WTC11 (cell line): ENCODE data around the gene SLC29A3. TPM values are rescaled to one million over a fixed set of nuclear protein-coding genes. Genes with fewer than 3 reads are reported as not detected.

Experiments
- ATAC-seq: fragments of 200-7000 bp; cut with Tn5 transposase; 2 replicates; pipeline ENCODE4 v1.10.0; 2021; ENCODE audit warnings: mild to moderate bottlenecking, moderate library complexity
- CTCF ChIA-PET: fragments of 300-600 bp; sonication (Branson Sonifier 250); formaldehyde crosslinking; loops from one replicate; lab custom pipeline; 2021; ENCODE audit warnings: antibody characterized with exemption; lab: Charles Lee
- POLR2A ChIA-PET: fragments of 350-600 bp; sonication (Branson Sonifier 250); formaldehyde crosslinking; loops from one replicate; lab custom pipeline; 2021; ENCODE audit warnings: antibody characterized with exemption; lab: Charles Lee
- DNase-seq: peaks from one replicate; pipeline ENCODE4 v3.0.0; 2021; ENCODE audit warnings: low spot score
- H3K27ac Mint-ChIP-seq: 2 replicates; pipeline ENCODE4 v1.8.0; 2021; ENCODE audit warnings: mixed read lengths
- H3K27me3 Mint-ChIP-seq: 2 replicates; pipeline ENCODE4 v1.8.0; 2021; ENCODE audit warnings: low read depth, mild to moderate bottlenecking, moderate library complexity, mixed read lengths
- H3K36me3 Mint-ChIP-seq: 2 replicates; pipeline ENCODE4 v1.8.0; 2021; ENCODE audit warnings: mixed read lengths
- H3K4me1 Mint-ChIP-seq: 2 replicates; pipeline ENCODE4 v1.8.0; 2022; ENCODE audit warnings: mixed read lengths
- H3K4me3 Mint-ChIP-seq: 2 replicates; pipeline ENCODE4 v1.8.0; 2021; ENCODE audit warnings: mild to moderate bottlenecking, moderate library complexity, mixed read lengths
- H3K9me3 Mint-ChIP-seq: 2 replicates; pipeline ENCODE4 v1.8.0; 2021; ENCODE audit warnings: mixed read lengths
- CBFB ChIP-seq: sonication (generic); formaldehyde crosslinking; IDR thresholded peaks from 2 replicates; pipeline ENCODE4 v1.8.1; 2022; ENCODE audit warnings: mild to moderate bottlenecking, low read depth, missing genetic modification reagents
- CREM ChIP-seq: sonication (generic); formaldehyde crosslinking; IDR thresholded peaks from 2 replicates; pipeline ENCODE4 v1.8.1; 2022; ENCODE audit warnings: mild to moderate bottlenecking, missing genetic modification reagents, moderate library complexity
- CTCF ChIP-seq: fragments of 200-600 bp; IDR thresholded peaks from 2 replicates; pipeline ENCODE4 v1.8.0; 2022; ENCODE audit warnings: antibody characterized with exemption
- ELF4 ChIP-seq: sonication (generic); formaldehyde crosslinking; IDR thresholded peaks from 2 replicates; pipeline ENCODE4 v1.8.1; 2022; ENCODE audit warnings: low read depth, mild to moderate bottlenecking, moderate library complexity, missing genetic modification reagents
- ESRRA ChIP-seq: sonication (generic); formaldehyde crosslinking; IDR thresholded peaks from 2 replicates; pipeline ENCODE4 v1.8.1; 2022; ENCODE audit warnings: mild to moderate bottlenecking, missing genetic modification reagents, borderline replicate concordance
- HMGA2 ChIP-seq: fragments of 250-450 bp; sonication (Bioruptor Pico); IDR thresholded peaks from 2 replicates; pipeline ENCODE4 v1.4.0; 2021; ENCODE audit warnings: mild to moderate bottlenecking, moderate library complexity
- HMGXB4 ChIP-seq: sonication (generic); formaldehyde crosslinking; IDR thresholded peaks from 2 replicates; pipeline ENCODE4 v1.8.1; 2023; ENCODE audit warnings: mild to moderate bottlenecking, moderate library complexity, missing genetic modification reagents
- KAT7 ChIP-seq: sonication (generic); formaldehyde crosslinking; IDR thresholded peaks from 2 replicates; pipeline ENCODE4 v1.8.1; 2023; ENCODE audit warnings: missing genetic modification reagents, mild to moderate bottlenecking, borderline replicate concordance
- NFATC4 ChIP-seq: fragments of 250-450 bp; sonication (Bioruptor Pico); IDR thresholded peaks from 2 replicates; pipeline ENCODE4 v1.9.0; 2021; ENCODE audit warnings: mild to moderate bottlenecking
- NFYB ChIP-seq: sonication (generic); formaldehyde crosslinking; conservative IDR thresholded peaks from 2 replicates; pipeline ENCODE4 v1.8.0; 2022; ENCODE audit warnings: low read depth, missing genetic modification reagents
- ZNF121 ChIP-seq: sonication (generic); formaldehyde crosslinking; IDR thresholded peaks from 2 replicates; pipeline ENCODE4 v1.8.0; 2023; ENCODE audit warnings: missing genetic modification reagents
- ZNF416 ChIP-seq: fragments of 250-450 bp; sonication (Bioruptor Pico); IDR thresholded peaks from 2 replicates; pipeline ENCODE4 v1.9.0; 2021; ENCODE audit warnings: mild to moderate bottlenecking, inconsistent platforms
- ZNF423 ChIP-seq: fragments of 250-450 bp; sonication (Bioruptor Pico); IDR thresholded peaks from 2 replicates; pipeline ENCODE4 v2.1.2; 2022; ENCODE audit warnings: mild to moderate bottlenecking, moderate library complexity
- ZNF512 ChIP-seq: sonication (generic); formaldehyde crosslinking; IDR thresholded peaks from 2 replicates; pipeline ENCODE4 v1.8.1; 2022; ENCODE audit warnings: missing genetic modification reagents, borderline replicate concordance
- total RNA-seq: library from RNA; stranded (reverse); gene quantifications from 3 replicates; pipeline ENCODE4 v1.2.3, GENCODE V29; 2021
- TF ChIP-seq, protein P1 (sequence below): fragments of 250-450 bp; sonication (Bioruptor Pico); IDR thresholded peaks from 2 replicates; pipeline ENCODE4 v1.9.0; 2021; ENCODE audit warnings: mild to moderate bottlenecking
- TF ChIP-seq, protein P2 (sequence below): sonication (generic); formaldehyde crosslinking; IDR thresholded peaks from 2 replicates; pipeline ENCODE4 v1.8.0; 2022; ENCODE audit warnings: mild to moderate bottlenecking, missing genetic modification reagents
- TF ChIP-seq, protein P3 (sequence below): fragments of 250-450 bp; sonication (Bioruptor Pico); IDR thresholded peaks from 2 replicates; pipeline ENCODE4 v1.9.0; 2021; ENCODE audit warnings: mild to moderate bottlenecking, borderline replicate concordance

SLC29A3 gene
- total RNA-seq, 1 experiment from 2014 or later = 9.2 TPM

GRCh38 chr10:71307469-71308085 is 11.5 kb upstream of the SLC29A3 start:
- H3K4me3 Mint-ChIP-seq = no peak overlapping the region
- H3K27me3 Mint-ChIP-seq = no peaks in the 10 kb centered on the region; the same call in none of the 2 replicates
- ChIA-PET POLR2A (interaction anchor here (0.6 kb wide), 1 partner anchor 489 kb away, joined by 3 read pairs; no protein-coding TSS in a partner anchor), CTCF (interaction anchor here (1.1 to 2.4 kb wide), 3 partner anchors 10 to 405 kb away, joined by 3 to 10 read pairs (median 4); no protein-coding TSS in a partner anchor)
- H3K36me3 Mint-ChIP-seq = no peaks in the 10 kb centered on the region
- DNase-seq = no peak
- H3K4me1 Mint-ChIP-seq = peaks cover 5% of the 10 kb centered on the region
- TF ChIP-seq, protein P1, sequence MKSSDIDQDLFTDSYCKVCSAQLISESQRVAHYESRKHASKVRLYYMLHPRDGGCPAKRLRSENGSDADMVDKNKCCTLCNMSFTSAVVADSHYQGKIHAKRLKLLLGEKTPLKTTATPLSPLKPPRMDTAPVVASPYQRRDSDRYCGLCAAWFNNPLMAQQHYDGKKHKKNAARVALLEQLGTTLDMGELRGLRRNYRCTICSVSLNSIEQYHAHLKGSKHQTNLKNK (CRISPR knock-in tag) = no peak
- TF ChIP-seq, protein P2, sequence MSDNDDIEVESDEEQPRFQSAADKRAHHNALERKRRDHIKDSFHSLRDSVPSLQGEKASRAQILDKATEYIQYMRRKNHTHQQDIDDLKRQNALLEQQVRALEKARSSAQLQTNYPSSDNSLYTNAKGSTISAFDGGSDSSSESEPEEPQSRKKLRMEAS = no peak
- no peak for TF ChIP-seq ZNF512
- no peak for TF ChIP-seq HMGA2 (CRISPR knock-in tag)
- TF ChIP-seq HMGXB4 = no peak
- TF ChIP-seq NFATC4 (CRISPR knock-in tag) = no peak
- TF ChIP-seq CBFB = no peak
- no peak overlapping the region for H3K27ac Mint-ChIP-seq
- H3K9me3 Mint-ChIP-seq = no peaks in the 10 kb centered on the region
- no peak for ATAC-seq

DNA sequence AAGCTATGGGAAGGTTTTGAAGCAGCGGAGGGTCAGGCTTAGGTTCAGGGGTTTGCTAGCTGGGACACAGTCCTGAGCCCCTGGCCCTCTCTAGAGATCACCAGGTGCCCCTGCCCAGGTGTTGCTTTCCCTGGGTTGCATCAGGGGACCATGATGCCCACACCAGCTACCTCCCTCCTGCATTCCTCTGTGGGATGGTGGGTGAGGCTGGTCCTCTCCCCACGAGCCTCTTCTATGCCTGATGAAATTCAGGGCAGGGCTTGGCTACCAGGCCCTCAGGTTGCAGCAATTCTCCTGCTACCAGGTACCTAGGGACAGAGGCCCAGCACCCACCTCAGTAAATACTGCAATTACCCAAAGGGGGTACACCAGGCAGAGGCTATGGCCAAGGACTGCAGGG is 10.8 kb upstream of the SLC29A3 start:
- H3K9me3 Mint-ChIP-seq = no peaks in the 10 kb centered on the region
- no peak overlapping the region for H3K27ac Mint-ChIP-seq
- no peaks in the 10 kb centered on the region for H3K36me3 Mint-ChIP-seq
- no peak for DNase-seq
- H3K4me3 Mint-ChIP-seq = no peak overlapping the region
- TF ChIP-seq ELF4 (CRISPR knock-in tag) = no peak
- TF ChIP-seq KAT7 (CRISPR knock-in tag) = no peak
- TF ChIP-seq ZNF423 (CRISPR knock-in tag) = no peak
- TF ChIP-seq CTCF = no peak
- TF ChIP-seq, protein P3, sequence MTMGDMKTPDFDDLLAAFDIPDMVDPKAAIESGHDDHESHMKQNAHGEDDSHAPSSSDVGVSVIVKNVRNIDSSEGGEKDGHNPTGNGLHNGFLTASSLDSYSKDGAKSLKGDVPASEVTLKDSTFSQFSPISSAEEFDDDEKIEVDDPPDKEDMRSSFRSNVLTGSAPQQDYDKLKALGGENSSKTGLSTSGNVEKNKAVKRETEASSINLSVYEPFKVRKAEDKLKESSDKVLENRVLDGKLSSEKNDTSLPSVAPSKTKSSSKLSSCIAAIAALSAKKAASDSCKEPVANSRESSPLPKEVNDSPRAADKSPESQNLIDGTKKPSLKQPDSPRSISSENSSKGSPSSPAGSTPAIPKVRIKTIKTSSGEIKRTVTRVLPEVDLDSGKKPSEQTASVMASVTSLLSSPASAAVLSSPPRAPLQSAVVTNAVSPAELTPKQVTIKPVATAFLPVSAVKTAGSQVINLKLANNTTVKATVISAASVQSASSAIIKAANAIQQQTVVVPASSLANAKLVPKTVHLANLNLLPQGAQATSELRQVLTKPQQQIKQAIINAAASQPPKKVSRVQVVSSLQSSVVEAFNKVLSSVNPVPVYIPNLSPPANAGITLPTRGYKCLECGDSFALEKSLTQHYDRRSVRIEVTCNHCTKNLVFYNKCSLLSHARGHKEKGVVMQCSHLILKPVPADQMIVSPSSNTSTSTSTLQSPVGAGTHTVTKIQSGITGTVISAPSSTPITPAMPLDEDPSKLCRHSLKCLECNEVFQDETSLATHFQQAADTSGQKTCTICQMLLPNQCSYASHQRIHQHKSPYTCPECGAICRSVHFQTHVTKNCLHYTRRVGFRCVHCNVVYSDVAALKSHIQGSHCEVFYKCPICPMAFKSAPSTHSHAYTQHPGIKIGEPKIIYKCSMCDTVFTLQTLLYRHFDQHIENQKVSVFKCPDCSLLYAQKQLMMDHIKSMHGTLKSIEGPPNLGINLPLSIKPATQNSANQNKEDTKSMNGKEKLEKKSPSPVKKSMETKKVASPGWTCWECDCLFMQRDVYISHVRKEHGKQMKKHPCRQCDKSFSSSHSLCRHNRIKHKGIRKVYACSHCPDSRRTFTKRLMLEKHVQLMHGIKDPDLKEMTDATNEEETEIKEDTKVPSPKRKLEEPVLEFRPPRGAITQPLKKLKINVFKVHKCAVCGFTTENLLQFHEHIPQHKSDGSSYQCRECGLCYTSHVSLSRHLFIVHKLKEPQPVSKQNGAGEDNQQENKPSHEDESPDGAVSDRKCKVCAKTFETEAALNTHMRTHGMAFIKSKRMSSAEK (CRISPR knock-in tag) = no peak
- no peak for TF ChIP-seq NFYB
- no peak for TF ChIP-seq ZNF416 (CRISPR knock-in tag)
- no peak for TF ChIP-seq ZNF512
- TF ChIP-seq CREM = no peak
- no peak for TF ChIP-seq HMGXB4
- no peak for TF ChIP-seq ESRRA (CRISPR knock-in tag)
- TF ChIP-seq ZNF121 = no peak
- TF ChIP-seq, all 79 proteins: peak for 0
- ChIA-PET CTCF (interaction anchor here (0.9 to 2.4 kb wide), 2 partner anchors 9 to 12 kb away, joined by 5 to 10 read pairs; no protein-coding TSS in a partner anchor), POLR2A (interaction anchor here (0.6 kb wide), 1 partner anchor 488 kb away, joined by 3 read pairs; no protein-coding TSS in a partner anchor)
- Mint-ChIP-seq H3K27me3 (peaks cover 5% of the 10 kb centered on the region), H3K4me1 (peaks cover 5% of the 10 kb centered on the region)
- no peak for ATAC-seq
